Suppressor macrophage treated with lipopolysaccharide for 1 hour (primary cell): ENCODE measurements around the gene ABI3BP.

Source experiments
- DNase-seq, 3 donors: peaks; one replicate each; pipeline ENCODE4 v3.0.0-alpha.2; 2020 to 2022

Gene ABI3BP

GRCh38 chr3:100830931-100831330, 162.3 kb downstream of the ABI3BP start:
- no peak for DNase-seq

GRCh38 chr3:100825574-100825973, 167.6 kb downstream of the ABI3BP start:
- no peak for DNase-seq

- no peak for DNase-seq
Measured at GRCh38 chr3:100815583-100815982, 177.6 kb downstream of the ABI3BP start.

GRCh38 chr3:100813828-100814227, 179.4 kb downstream of the ABI3BP start:
- no peak for DNase-seq

GRCh38 chr3:100811779-100812507, 181.3 kb downstream of the ABI3BP start:
- no peak for DNase-seq

GRCh38 chr3:100810671-100811070, 182.6 kb downstream of the ABI3BP start:
- no peak for DNase-seq

GRCh38 chr3:100804631-100805030, 188.6 kb downstream of the ABI3BP start:
- no peak for DNase-seq

GRCh38 chr3:100803711-100804110, 189.5 kb downstream of the ABI3BP start:
- DNase-seq = no peak

- DNase-seq = no peak
Measured at GRCh38 chr3:100802126-100802525, 191.1 kb downstream of the ABI3BP start.

GRCh38 chr3:100798012-100798411, 195.2 kb downstream of the ABI3BP start:
- no peak for DNase-seq

- DNase-seq = peak in 1 of 3 donors; percentile 18
Measured at GRCh38 chr3:100796556-100796955, 196.7 kb downstream of the ABI3BP start.

GRCh38 chr3:100789579-100789978, 203.6 kb downstream of the ABI3BP start:
- no peak for DNase-seq

GRCh38 chr3:100783619-100784018, 209.6 kb downstream of the ABI3BP start:
- DNase-seq = no peak

GRCh38 chr3:100782906-100783305, 210.3 kb downstream of the ABI3BP start:
- DNase-seq = no peak

- peak in 1 of 3 donors; percentile 26 for DNase-seq
Measured at GRCh38 chr3:100782348-100782747, 210.9 kb downstream of the ABI3BP start.

GRCh38 chr3:100781301-100781700, 211.9 kb downstream of the ABI3BP start:
- DNase-seq = no peak

GRCh38 chr3:100780071-100780622, 213.1 kb downstream of the ABI3BP start:
- DNase-seq = no peak

- DNase-seq = no peak
Measured at GRCh38 chr3:100779480-100779879, 213.7 kb downstream of the ABI3BP start.

- peak in 1 of 3 donors; percentile 31 for DNase-seq
Measured at GRCh38 chr3:100777271-100777670, 215.9 kb downstream of the ABI3BP start.

- peak; percentile 31 to 66 (median 62) for DNase-seq
Measured at GRCh38 chr3:100776746-100777145, 216.5 kb downstream of the ABI3BP start.

- DNase-seq = no peak
Measured at GRCh38 chr3:100776097-100776729, 217.0 kb downstream of the ABI3BP start.

- no peak for DNase-seq
Measured at GRCh38 chr3:100775669-100776068, 217.6 kb downstream of the ABI3BP start.

- DNase-seq = no peak
Measured at GRCh38 chr3:100775226-100775625, 218.0 kb downstream of the ABI3BP start.

- DNase-seq = no peak
Measured at GRCh38 chr3:100769693-100770092, 223.5 kb downstream of the ABI3BP start.
